Activated gamma-delta T cell treated with anti-CD3 and anti-CD28 coated beads, Interleukin-2, amount 50 U/mL, for 16 hours (primary cell): ENCODE measurements around the gene COX20.

ENCODE experiments used
- DNase-seq: peaks from one replicate; pipeline ENCODE4 v3.0.0-alpha.2; 2020; ENCODE audit warnings: low read depth

The COX20 gene

DNA sequence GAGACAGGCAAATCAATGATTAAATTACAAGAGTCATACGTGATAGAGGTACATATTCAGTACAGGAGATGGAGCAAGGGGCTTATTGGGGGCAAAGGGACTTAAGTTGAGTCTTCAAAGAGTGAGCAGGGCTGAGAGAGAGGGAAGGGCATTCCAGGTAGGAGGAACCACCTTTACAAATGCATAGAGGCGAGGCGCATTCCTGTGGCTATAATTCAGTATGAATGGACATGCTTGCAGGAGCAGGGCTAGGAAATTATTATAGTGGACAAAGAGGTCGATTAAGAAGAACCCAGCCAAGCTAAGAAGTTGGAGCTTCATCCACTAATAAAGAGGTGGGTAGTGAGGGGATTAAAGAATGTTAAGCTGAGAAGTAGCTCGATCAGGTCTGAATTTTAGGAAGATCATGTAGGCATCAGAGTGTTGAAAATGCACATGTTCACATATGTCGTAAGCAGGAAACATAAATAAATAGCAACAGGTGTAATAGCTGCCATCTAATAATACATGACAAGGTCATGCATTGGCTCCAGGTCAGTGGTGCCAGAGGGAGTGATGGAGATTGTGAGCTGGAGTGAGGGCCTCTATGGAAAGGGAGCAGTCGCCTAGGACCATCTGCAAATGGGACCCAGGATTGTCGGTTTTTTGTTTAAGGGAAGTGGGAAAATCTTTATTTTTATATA lies 40.9 kb downstream of the COX20 start:
- DNase-seq: no peak

DNA sequence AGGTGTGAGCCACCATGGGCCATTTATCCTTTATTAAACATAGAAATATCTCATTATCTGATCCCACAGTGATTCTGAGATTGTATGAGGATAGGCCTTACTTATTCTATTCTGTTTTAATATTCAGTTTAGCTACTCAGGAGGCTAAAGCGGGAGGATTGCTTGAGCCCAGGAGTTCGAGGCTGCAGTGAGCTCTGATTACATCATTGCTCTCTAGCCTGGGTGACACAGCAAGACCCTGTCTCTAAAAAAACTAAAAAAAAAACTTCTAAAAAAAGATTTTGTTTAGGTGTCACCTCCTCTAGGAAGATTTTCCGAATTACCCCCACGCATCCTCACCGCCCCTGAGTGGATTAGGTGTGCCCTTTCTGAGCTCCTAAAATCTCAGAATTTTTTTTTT lies 43.2 kb downstream of the COX20 start:
- no peak for DNase-seq

DNA sequence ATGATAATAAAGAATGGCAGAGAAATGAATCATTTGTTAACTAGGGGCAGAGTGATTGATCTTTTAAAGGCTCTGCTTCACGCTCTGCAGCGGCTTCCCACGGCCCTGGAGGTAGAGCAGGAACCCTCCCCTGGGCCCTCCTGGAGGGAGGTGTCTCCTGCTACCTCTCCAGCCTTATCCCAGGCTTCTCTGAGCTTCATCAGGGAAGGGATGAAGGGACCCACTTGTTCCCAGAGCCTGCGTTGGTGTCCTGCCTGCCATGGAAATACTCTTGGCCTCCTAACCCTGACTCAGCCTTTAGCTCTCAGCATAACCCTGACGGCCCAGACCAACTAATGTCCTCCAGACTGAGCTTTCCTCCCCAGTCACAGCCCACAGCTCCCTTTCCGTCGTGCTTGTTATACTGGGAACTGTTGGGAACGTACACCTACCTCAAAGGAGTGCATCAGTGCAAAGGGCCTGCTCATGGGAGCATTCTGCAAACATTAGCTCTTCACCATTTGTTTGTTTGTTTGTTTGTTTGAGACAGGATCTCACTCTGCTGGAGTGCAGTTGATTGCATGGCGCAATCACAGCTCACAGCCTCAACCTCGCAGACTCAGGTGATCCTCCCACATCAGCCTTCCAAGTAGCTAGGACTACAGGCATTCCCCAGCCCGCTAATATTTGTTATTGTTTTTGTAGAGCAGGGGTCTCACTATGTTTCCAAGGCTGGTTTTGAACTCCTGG lies 46.3 kb downstream of the COX20 start:
- no peak for DNase-seq

DNA sequence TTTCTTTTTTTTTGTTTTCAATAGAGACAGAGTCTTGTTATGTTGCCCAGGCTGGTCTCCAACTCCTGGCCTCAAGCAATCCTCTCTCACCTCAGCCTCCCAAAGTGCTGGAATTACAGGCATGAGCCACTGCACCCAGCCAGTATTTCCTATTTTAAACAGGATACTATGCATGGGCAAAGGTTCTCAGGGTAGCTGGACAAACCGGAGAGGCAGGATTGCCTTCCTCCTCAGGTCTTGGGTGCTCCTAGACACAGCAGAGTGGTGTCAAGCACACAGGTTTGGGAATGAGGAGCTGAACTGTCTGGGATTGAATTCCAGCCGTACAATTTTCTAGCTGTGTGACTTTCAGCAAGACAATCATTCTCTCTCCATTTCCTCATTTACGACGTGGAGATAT lies 51.8 kb downstream of the COX20 start:
- no peak for DNase-seq

GRCh38 chr1:244893836-244894235 lies 58.4 kb downstream of the COX20 start:
- no peak for DNase-seq
